Placental epithelial cell (primary cell): Measurements from ENCODE around the gene DOHH. TPM values are rescaled to one million over a fixed set of nuclear protein-coding genes. Genes with fewer than 3 reads are reported as not detected.

Source experiments
- small RNA-seq: library from RNA; depleted of rRNA; stranded (forward); fragments of <200 nt; gene quantifications from one replicate; pipeline ENCODE3, GENCODE V24; 2012
- total RNA-seq: library from RNA; depleted of rRNA; stranded (reverse); fragments of >200 nt; gene quantifications from 2 replicates; pipeline ENCODE4 v1.2.3, GENCODE V29; 2012

DOHH gene, protein sequence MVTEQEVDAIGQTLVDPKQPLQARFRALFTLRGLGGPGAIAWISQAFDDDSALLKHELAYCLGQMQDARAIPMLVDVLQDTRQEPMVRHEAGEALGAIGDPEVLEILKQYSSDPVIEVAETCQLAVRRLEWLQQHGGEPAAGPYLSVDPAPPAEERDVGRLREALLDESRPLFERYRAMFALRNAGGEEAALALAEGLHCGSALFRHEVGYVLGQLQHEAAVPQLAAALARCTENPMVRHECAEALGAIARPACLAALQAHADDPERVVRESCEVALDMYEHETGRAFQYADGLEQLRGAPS
- 5.9 and 8.2 TPM in 2 replicates for total RNA-seq

DNA sequence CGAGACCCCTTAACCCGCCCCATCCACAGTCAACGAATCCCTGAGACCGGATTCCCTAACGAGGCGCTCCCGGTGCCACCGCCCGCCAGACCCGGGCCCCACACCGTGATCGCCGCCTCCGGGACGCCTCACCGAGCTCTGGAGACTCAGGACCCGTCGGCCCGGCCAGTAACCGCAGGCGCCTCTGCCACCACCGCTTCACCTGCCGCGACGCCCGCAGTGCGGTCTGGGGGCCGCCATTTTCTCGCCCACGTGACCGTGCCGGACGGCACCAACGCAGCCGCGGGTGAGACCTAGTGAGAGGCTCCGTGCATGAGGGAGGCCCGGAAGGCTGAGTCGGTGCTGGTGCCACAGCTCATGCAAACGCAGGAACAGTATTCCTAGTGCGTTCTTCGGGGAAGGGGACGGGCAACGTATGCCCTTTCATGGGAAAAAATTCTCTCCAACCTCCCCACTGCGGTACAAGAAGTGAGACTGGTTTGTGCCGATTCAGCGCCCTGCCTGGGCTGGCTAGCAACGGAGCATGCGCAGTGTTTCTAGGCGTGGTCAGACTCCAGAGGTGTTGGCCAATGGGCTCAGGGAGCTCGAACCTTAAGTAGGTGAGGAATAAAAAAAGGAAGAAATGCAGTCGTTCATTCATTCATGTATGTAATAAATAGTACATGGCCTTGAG lies at the start of gene DOHH:
TSS of gene DOHH (minus strand) at position 246 of the 673 bp plus-strand sequence. CDS start 3,860 bp downstream, outside the sequence.

GRCh38 chr19:3538965-3539755 lies 38.7 kb upstream of the DOHH start, which contains the start of gene TEKTIP1:
TSS of gene TEKTIP1 (plus strand) at chr19:3539174. CDS start at chr19:3539178, 4 bp downstream.

DNA sequence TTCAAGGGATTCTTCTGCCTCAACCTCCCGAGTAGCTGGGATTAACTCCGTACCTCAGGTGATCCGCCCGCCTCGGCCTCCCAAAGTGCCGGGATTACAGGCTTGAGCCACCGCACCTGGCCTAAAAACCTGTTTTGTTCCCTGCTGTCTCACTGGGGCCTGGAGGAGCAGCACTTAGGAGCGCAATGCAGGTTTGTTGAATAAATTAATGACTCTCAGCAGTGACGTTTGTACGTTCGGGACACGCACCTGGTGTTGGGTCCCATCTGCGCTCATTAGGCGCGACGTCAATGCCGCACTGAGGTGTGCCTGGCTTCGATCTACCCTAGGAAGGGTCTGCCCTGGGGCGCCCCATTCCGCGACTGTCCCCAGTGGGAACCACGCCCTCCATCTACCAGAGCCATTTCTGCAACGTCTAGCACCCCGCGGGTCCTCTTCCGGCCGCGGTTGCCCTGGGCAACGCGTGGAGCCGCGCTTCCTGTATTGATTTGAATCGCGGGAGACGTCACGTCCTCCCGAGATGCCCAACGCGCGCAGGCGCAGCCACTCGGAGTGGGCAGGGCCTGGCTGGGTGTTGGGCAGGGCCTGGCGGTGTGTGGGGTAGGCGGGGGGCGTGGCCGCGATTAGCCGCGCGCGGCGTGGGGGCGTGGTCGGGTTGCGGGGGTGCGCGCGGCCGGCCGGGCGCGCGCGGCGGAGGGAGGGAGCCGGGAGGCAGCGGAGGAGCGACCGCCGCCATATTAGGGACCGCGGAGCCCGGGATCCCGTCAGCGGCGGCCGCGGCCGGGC lies 5.3 kb upstream of the DOHH start, which contains the start of gene FZR1:
TSS of gene FZR1 (plus strand) at position 714 of the 786 bp plus-strand sequence. CDS start 16,679 bp downstream, outside the sequence.

DNA sequence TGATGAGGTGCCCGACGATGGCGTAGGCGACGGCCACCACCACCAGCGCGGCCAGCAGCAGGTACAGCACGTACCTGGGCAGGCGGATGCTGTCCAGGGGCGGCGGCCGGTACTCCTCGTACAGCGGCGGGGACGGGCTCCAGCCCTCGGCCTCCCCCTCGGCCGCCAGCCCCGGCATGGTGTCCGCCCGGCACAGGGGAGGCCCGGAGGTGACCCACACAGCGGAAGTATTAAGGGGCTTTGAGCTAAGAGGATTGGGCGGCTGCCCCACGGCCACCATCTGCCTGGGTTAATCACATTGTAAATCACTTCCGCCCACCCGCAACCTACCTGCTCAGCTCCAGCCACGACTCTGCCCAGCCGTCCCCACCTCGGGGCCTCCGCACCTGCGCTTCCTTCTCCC lies 17.2 kb downstream of the DOHH start, which contains the start of gene SMIM44:
TSS of gene SMIM44 (minus strand) at position 216 of the 403 bp plus-strand sequence. CDS start at position 178, 38 bp downstream.

GRCh38 chr19:3480383-3481091 lies 19.9 kb downstream of the DOHH start, which contains the start of gene SMIM24:
TSS of gene SMIM24 (minus strand) at chr19:3480525. CDS start at chr19:3480463, 62 bp downstream.

Small RNA genes lying within 50 kb of the gene (small RNA-seq; reads per million reads assigned to genes)
- not detected for gene RF00212

Other genes with a start within 250 kb of the DOHH start
- 15.8 and 16.9 TPM in 2 replicates for gene NFIC, start 134.1 kb downstream of the DOHH start, total RNA-seq
- not detected in 2 replicates for gene SMIM24, start 20.1 kb downstream of the DOHH start, total RNA-seq
- not detected in 2 replicates for gene SMIM44, start 17.2 kb downstream of the DOHH start, total RNA-seq
- gene FZR1, start 5.6 kb upstream of the DOHH start, total RNA-seq, result 72.6 and 86.3 TPM in 2 replicates
- gene TEKTIP1, start 38.5 kb upstream of the DOHH start, total RNA-seq, result 0.22 and 0.39 TPM in 2 replicates
- gene MFSD12, start 56.9 kb upstream of the DOHH start, total RNA-seq, result 92.3 and 93.4 TPM in 2 replicates
- 111 TPM in 2 replicates for gene HMG20B, start 72.3 kb upstream of the DOHH start, total RNA-seq
- gene GIPC3, start 84.8 kb upstream of the DOHH start, total RNA-seq, result under 0.01 TPM in 1 of 2 replicates, not detected in the other
- gene TBXA2R, start 106.2 kb upstream of the DOHH start, total RNA-seq, result 4.3 and 6.7 TPM in 2 replicates
- 27.1 and 27.5 TPM in 2 replicates for gene CACTIN, start 126.1 kb upstream of the DOHH start, total RNA-seq
- 17.3 and 26.2 TPM in 2 replicates for gene PIP5K1C, start 199.8 kb upstream of the DOHH start, total RNA-seq
- gene TJP3, start 207.7 kb upstream of the DOHH start, total RNA-seq, result 0.39 TPM in 1 of 2 replicates, not detected in the other